Head of caudate nucleus (tissue), 42 donors: ENCODE results near the gene AGAP4.
A peak's percentile ranks its signal among the peaks of the same experiment; 100 is the strongest.
"Not testable (repeated sequence)": the region's sequence is repeated elsewhere in the genome, so short reads cannot be mapped to it uniquely, and the experiment has no call there.

ENCODE experiments used
- DNase-seq, 42 donors: peaks; one replicate each; pipeline versions ENCODE4 v3.0.0 to v3.0.0-alpha.2; 2020 to 2021; ENCODE audit warnings: mixed read lengths in 7 of 42
- intact Hi-C: fragments of 100-400 bp; cut with DNase I; formaldehyde crosslinking; loops from one replicate; pipeline ENCODE4 v1.15.0; 2022

Gene AGAP4

GRCh38 chr10:45847400-45847799 is at the start of gene AGAP4:
AGAP4 (minus strand) TSS chr10:45847500; CDS start chr10:45847347, 153 bp downstream.
- DNase-seq, intact Hi-C loops: not testable (repeated sequence)

- DNase-seq, intact Hi-C loops: not testable (repeated sequence)
These were observed 43.4 kb upstream of the AGAP4 start for GRCh38 chr10:45890721-45891120.

GRCh38 chr10:45889539-45890230 is 42.4 kb upstream of the AGAP4 start:
- intact Hi-C loops, DNase-seq: not testable (repeated sequence)

- DNase-seq, result not testable (repeated sequence)
These were observed 35.6 kb upstream of the AGAP4 start for GRCh38 chr10:45882880-45883279.

GRCh38 chr10:45865404-45865803 is 18.1 kb upstream of the AGAP4 start:
- intact Hi-C loops, result not testable (repeated sequence)
- peak in 1 of 42 donors; percentile 4 for DNase-seq

More at GRCh38 chr10:45882880-45883279, 35.6 kb upstream of the AGAP4 start:
- intact Hi-C loops, result not testable (repeated sequence)

GRCh38 chr10:45864264-45864663 is 17.0 kb upstream of the AGAP4 start:
- intact Hi-C loops, DNase-seq: not testable (repeated sequence)

GRCh38 chr10:45863632-45864031 is 16.3 kb upstream of the AGAP4 start:
- intact Hi-C loops, DNase-seq: not testable (repeated sequence)

GRCh38 chr10:45857931-45858330 is 10.6 kb upstream of the AGAP4 start:
- DNase-seq, intact Hi-C loops: not testable (repeated sequence)

GRCh38 chr10:45848467-45848866 is 1.2 kb upstream of the AGAP4 start:
- intact Hi-C loops, DNase-seq: not testable (repeated sequence)

GRCh38 chr10:45822918-45823317 is 24.4 kb downstream of the AGAP4 start:
- intact Hi-C loops, DNase-seq: not testable (repeated sequence)

- DNase-seq, intact Hi-C loops: not testable (repeated sequence)
These were observed 27.0 kb downstream of the AGAP4 start for GRCh38 chr10:45820107-45820830.

GRCh38 chr10:45819552-45819951 is 27.7 kb downstream of the AGAP4 start:
- no peak for DNase-seq
- intact Hi-C loops, result no loop called here

GRCh38 chr10:45817912-45818311 is 29.4 kb downstream of the AGAP4 start:
- intact Hi-C loops, result no loop called here
- no peak for DNase-seq

- no peak for DNase-seq
- intact Hi-C loops, result no loop called here
These were observed 30.0 kb downstream of the AGAP4 start for GRCh38 chr10:45817130-45817859.

GRCh38 chr10:45814146-45814545 is 33.2 kb downstream of the AGAP4 start:
- intact Hi-C loops, DNase-seq: not testable (repeated sequence)

- DNase-seq, intact Hi-C loops: not testable (repeated sequence)
These were observed 34.3 kb downstream of the AGAP4 start for GRCh38 chr10:45812959-45813358.

GRCh38 chr10:45811075-45811474 is 36.2 kb downstream of the AGAP4 start:
- intact Hi-C loops, result no loop called here
- no peak for DNase-seq

GRCh38 chr10:45809837-45810236 is 37.5 kb downstream of the AGAP4 start:
- DNase-seq, result no peak
- intact Hi-C loops, result no loop called here

- DNase-seq, intact Hi-C loops: not testable (repeated sequence)
These were observed 42.3 kb downstream of the AGAP4 start for GRCh38 chr10:45804996-45805395.
